A549 (cell line): ENCODE data around the gene ADAP2.

Source experiments
- BHLHE40 ChIP-seq: IDR thresholded peaks from 2 replicates; pipeline ENCODE4 v1.6.1; 2012; ENCODE audit warnings: low read depth, low read length, inconsistent platforms
- CEBPB ChIP-seq, 2 experiments: fragments of >200 bp in 1 of 2; sonication (Bioruptor Twin) in 1 of 2; formaldehyde crosslinking in 1 of 2; IDR thresholded peaks; 2 replicates each; pipeline ENCODE4 v1.6.1; 2012 to 2016
- CTCF ChIP-seq: fragments of >200 bp; sonication (Bioruptor Twin); formaldehyde crosslinking; IDR thresholded peaks from 3 replicates; pipeline ENCODE4 v1.5.1; 2016
- ELK1 ChIP-seq: fragments of 150-350 bp; IDR thresholded peaks from 2 replicates; pipeline ENCODE4 v1.6.1; 2014; ENCODE audit warnings: low read depth, mild to moderate bottlenecking, low read length
- FOSB ChIP-seq: fragments of 250-450 bp; sonication (Bioruptor Pico); IDR thresholded peaks from 2 replicates; pipeline ENCODE4 v1.5.0; 2020; ENCODE audit warnings: mild to moderate bottlenecking, moderate library complexity
- JUN ChIP-seq, 2 experiments: fragments of >200 bp; sonication (Bioruptor Twin); formaldehyde crosslinking; IDR thresholded peaks; 2 replicates in 1 of 2; 3 replicates in 1 of 2; pipeline ENCODE4 v1.6.1; 2016 to 2017
- MAX ChIP-seq: IDR thresholded peaks from 2 replicates; pipeline ENCODE4 v1.6.1; 2012
- POLR2A ChIP-seq: IDR thresholded peaks from 2 replicates; pipeline ENCODE4 v1.6.1; 2012; ENCODE audit warnings: mild to moderate bottlenecking, low read length

- TF ChIP-seq CEBPB (IDR thresholded peaks at IDR 0.05) (no peak), CTCF (no peak), POLR2A (no peak), MAX (no peak), JUN (IDR thresholded peaks at IDR 0.05) (no peak), ELK1 (no peak), BHLHE40 (no peak), FOSB (CRISPR knock-in tag) (no peak)
Observed at GRCh38 chr17:30924341-30924740, 2.6 kb downstream of the ADAP2 start.
